Gastrocnemius medialis (tissue), 4 donors: ENCODE results near the gene GRM8.

ENCODE experiments used
- CTCF ChIP-seq, 5 experiments: fragments of 450-650 bp in 3 of 5; fragments of 200-600 bp in 2 of 5; sonication (generic) in 2 of 5; IDR thresholded peaks in 4 of 5; conservative IDR thresholded peaks in 1 of 5; 1 replicate in 4 of 5; 2 replicates in 1 of 5; pipeline ENCODE4 v1.5.1; 2016 to 2019; ENCODE audit warnings: antibody characterized with exemption in 5 of 5, mild to moderate bottlenecking in 3 of 5, moderate library complexity in 3 of 5
- POLR2A ChIP-seq, 2 donors: fragments of 450-650 bp; IDR thresholded peaks; one replicate each; pipeline ENCODE4 v1.6.1; 2017; ENCODE audit warnings: antibody characterized with exemption in 2 of 2, mild to moderate bottlenecking in 2 of 2, moderate library complexity in 2 of 2

DNA sequence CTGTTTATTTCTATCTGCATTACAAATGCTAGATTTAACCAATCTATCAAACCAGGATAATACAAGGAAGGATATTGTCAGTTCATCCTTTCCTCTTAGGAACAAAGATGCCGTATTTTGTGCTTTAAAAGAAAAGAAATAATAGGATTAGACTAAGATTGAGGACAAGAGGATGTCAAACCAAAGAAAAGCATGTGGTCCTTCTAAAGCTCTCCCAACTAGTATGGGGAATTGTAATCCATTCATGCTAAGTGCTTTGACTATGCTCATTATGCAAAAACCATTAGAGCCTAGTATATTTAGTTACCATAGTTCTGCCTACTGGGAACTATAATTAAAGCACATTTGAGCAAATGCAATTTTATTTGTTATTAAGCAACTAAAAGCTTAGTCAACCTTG lies 280.2 kb downstream of the GRM8 start:
- TF ChIP-seq CTCF (IDR thresholded peaks at IDR 0.05 in 4 of 5, conservative IDR thresholded peaks at IDR 0.05 in 1 of 5) (no peak), POLR2A (IDR thresholded peaks at IDR 0.05) (no peak)
